Measurements from ENCODE around the gene CFAP99. TPM values are rescaled to one million over a fixed set of nuclear protein-coding genes. Genes with fewer than 3 reads are reported as not detected.
A peak's percentile ranks its signal among the peaks of the same experiment; 100 is the strongest.

Gene CFAP99
- total RNA-seq, 2 donors from 2014 or later, result not detected

- intact Hi-C loops (cut with DNase I), result no loop called here
These were observed 41.0 kb downstream of the CFAP99 start for GRCh38 chr4:2459589-2460349.

GRCh38 chr4:2461246-2461960, 42.6 kb downstream of the CFAP99 start:
- H3K4me3 ChIP-seq, result no peak overlapping the region
- no peaks in the 10 kb centered on the region for H3K27me3 ChIP-seq
- 83 to 86% methylated on average over 12 of the region's 15 CpGs for WGBS, 2 donors
- H3K36me3 ChIP-seq (replicated peaks in 1 of 2; ENCODE audit: insufficient read depth in 1 of 2, low read depth in 2 of 2), result no peaks in the 10 kb centered on the region
- no peak for TF ChIP-seq CTCF (IDR thresholded peaks at IDR 0.05)
- no peak for TF ChIP-seq POLR2A (IDR thresholded peaks at IDR 0.05)
- no peak overlapping the region for H3K27ac ChIP-seq
- peaks cover 29% of the 10 kb centered on the region for H3K4me1 ChIP-seq
- H3K9me3 ChIP-seq, result no peaks in the 10 kb centered on the region
- no peak for ATAC-seq
- intact Hi-C loops (cut with DNase I), result no loop called here
- no peak for DNase-seq

More at GRCh38 chr4:2459589-2460349, 41.0 kb downstream of the CFAP99 start:
- DNase-seq, result no peak
- Histone ChIP-seq H3K9me3 (no peaks in the 10 kb centered on the region), H3K4me1 (peaks cover 29% of the 10 kb centered on the region), H3K27me3 (no peaks in the 10 kb centered on the region), H3K27ac (no peak overlapping the region), H3K36me3 (replicated peaks in 1 of 2; ENCODE audit: insufficient read depth in 1 of 2, low read depth in 2 of 2) (no peaks in the 10 kb centered on the region), H3K4me3 (no peak overlapping the region)
- 88 to 90% methylated on average over 15 to 19 of the region's 19 CpGs for WGBS, 2 donors
- ATAC-seq, result no peak
- no peak for TF ChIP-seq POLR2A (IDR thresholded peaks at IDR 0.05)
- TF ChIP-seq CTCF (IDR thresholded peaks at IDR 0.05), result no peak

GRCh38 chr4:2462218-2462991, 43.6 kb downstream of the CFAP99 start:
- peak; percentile 59 to 81 (median 68) for DNase-seq
- peak; percentile 90 for ATAC-seq
- 7 to 67% methylated on average over 9 to 96 of the region's 99 CpGs for WGBS, 2 donors
- Histone ChIP-seq H3K27ac (peak overlapping the region in 3 of 4 donors; percentile 45 to 55 (median 52)), H3K4me1 (peaks cover 24% of the 10 kb centered on the region), H3K9me3 (no peaks in the 10 kb centered on the region), H3K27me3 (no peaks in the 10 kb centered on the region), H3K36me3 (replicated peaks in 1 of 2; ENCODE audit: insufficient read depth in 1 of 2, low read depth in 2 of 2) (no peaks in the 10 kb centered on the region), H3K4me3 (no peak overlapping the region)
- TF ChIP-seq POLR2A (IDR thresholded peaks at IDR 0.05) (no peak), CTCF (IDR thresholded peaks at IDR 0.05) (peak in 5 of 7 experiments; percentile 11 to 74 (median 64))
- intact Hi-C loops (cut with DNase I), result no loop called here

GRCh38 chr4:2462992-2463762, 44.4 kb downstream of the CFAP99 start:
- H3K27ac ChIP-seq, result peak overlapping the region in 3 of 4 donors; percentile 45 to 55 (median 52)
- intact Hi-C loops (cut with DNase I), result no loop called here
- no peak for TF ChIP-seq CTCF (IDR thresholded peaks at IDR 0.05)
- TF ChIP-seq POLR2A (IDR thresholded peaks at IDR 0.05), result no peak

More at GRCh38 chr4:2462992-2463762, 44.4 kb downstream of the CFAP99 start:
- H3K36me3 ChIP-seq (replicated peaks in 1 of 2; ENCODE audit: insufficient read depth in 1 of 2, low read depth in 2 of 2), result no peaks in the 10 kb centered on the region
- 29 to 60% methylated on average over 12 to 32 of the region's 35 CpGs for WGBS, 2 donors
- H3K4me1 ChIP-seq, result peaks cover 24% of the 10 kb centered on the region
- no peaks in the 10 kb centered on the region for H3K27me3 ChIP-seq
- no peak for ATAC-seq
- no peaks in the 10 kb centered on the region for H3K9me3 ChIP-seq
- no peak for DNase-seq
- no peak overlapping the region for H3K4me3 ChIP-seq
